Chondrocyte (in vitro differentiated cells): ENCODE data around the gene RALGPS1. TPM values are rescaled to one million over a fixed set of nuclear protein-coding genes. Genes with fewer than 3 reads are reported as not detected.

Experiments used
- DNase-seq: peaks from one replicate; pipeline ENCODE4 v3.0.0; 2021; ENCODE audit warnings: mixed read lengths, low spot score
- H3K27ac Mint-ChIP-seq: one replicate; pipeline ENCODE4 v1.8.0; 2021; ENCODE audit warnings: mild to moderate bottlenecking, moderate library complexity, mixed read lengths; ENCODE audit not compliant: unreplicated experiment
- H3K27me3 Mint-ChIP-seq: 2 replicates; pipeline ENCODE4 v1.8.0; 2021; ENCODE audit warnings: low read depth, mixed read lengths
- H3K36me3 Mint-ChIP-seq: 2 replicates; pipeline ENCODE4 v1.8.0; 2021; ENCODE audit warnings: low read depth, mixed read lengths
- H3K4me1 Mint-ChIP-seq: 2 replicates; pipeline ENCODE4 v1.8.0; 2021; ENCODE audit warnings: low read depth, mild to moderate bottlenecking, mixed read lengths
- H3K4me3 Mint-ChIP-seq: one replicate; pipeline ENCODE4 v1.8.0; 2021; ENCODE audit warnings: mild to moderate bottlenecking, moderate library complexity, mixed read lengths; ENCODE audit not compliant: unreplicated experiment
- H3K9me3 Mint-ChIP-seq: 2 replicates; pipeline ENCODE4 v1.8.0; 2021; ENCODE audit warnings: low read depth, mixed read lengths
- CTCF ChIP-seq: fragments of 200-600 bp; sonication (generic); IDR thresholded peaks from 2 replicates; pipeline ENCODE4 v1.5.0; 2021; ENCODE audit warnings: antibody characterized with exemption, mild to moderate bottlenecking, moderate library complexity
- total RNA-seq: library from RNA; stranded (reverse); gene quantifications from 3 replicates; pipeline ENCODE4 v1.2.1, GENCODE V29; 2021

RALGPS1 gene
- total RNA-seq, 1 donor from 2014 or later: 8.1 TPM

GRCh38 chr9:126985870-126986498 is 71.4 kb downstream of the RALGPS1 start:
- Mint-ChIP-seq H3K4me3 (no peak overlapping the region), H3K36me3 (peaks cover 7% of the 10 kb centered on the region), H3K4me1 (peaks cover 16% of the 10 kb centered on the region), H3K27ac (no peak overlapping the region), H3K27me3 (no peaks in the 10 kb centered on the region), H3K9me3 (peaks cover 7% of the 10 kb centered on the region)
- no peak for TF ChIP-seq CTCF
- DNase-seq: no peak

GRCh38 chr9:126986506-126986951 is 71.9 kb downstream of the RALGPS1 start:
- Mint-ChIP-seq H3K4me3 (no peak overlapping the region), H3K9me3 (peaks cover 5% of the 10 kb centered on the region), H3K27me3 (no peaks in the 10 kb centered on the region), H3K36me3 (peaks cover 6% of the 10 kb centered on the region), H3K4me1 (peaks cover 16% of the 10 kb centered on the region), H3K27ac (no peak overlapping the region)
- no peak for TF ChIP-seq CTCF
- no peak for DNase-seq

- no peak overlapping the region for H3K27ac Mint-ChIP-seq
- peaks cover 12% of the 10 kb centered on the region for H3K36me3 Mint-ChIP-seq
- no peak for DNase-seq
- no peak overlapping the region for H3K4me3 Mint-ChIP-seq
- peaks cover 16% of the 10 kb centered on the region for H3K4me1 Mint-ChIP-seq
- peaks cover 12% of the 10 kb centered on the region for H3K9me3 Mint-ChIP-seq
- H3K27me3 Mint-ChIP-seq: no peaks in the 10 kb centered on the region
- no peak for TF ChIP-seq CTCF
Measured at GRCh38 chr9:126988857-126989256, 74.3 kb downstream of the RALGPS1 start.

GRCh38 chr9:126989847-126990842 is 75.6 kb downstream of the RALGPS1 start:
- peaks cover 16% of the 10 kb centered on the region for H3K36me3 Mint-ChIP-seq
- DNase-seq: no peak
- no peaks in the 10 kb centered on the region for H3K27me3 Mint-ChIP-seq
- peaks cover 12% of the 10 kb centered on the region for H3K9me3 Mint-ChIP-seq
- peaks cover 12% of the 10 kb centered on the region for H3K4me1 Mint-ChIP-seq
- H3K27ac Mint-ChIP-seq: no peak overlapping the region
- no peak overlapping the region for H3K4me3 Mint-ChIP-seq
- no peak for TF ChIP-seq CTCF

- Mint-ChIP-seq H3K36me3 (peaks cover 18% of the 10 kb centered on the region), H3K27me3 (peaks cover 2% of the 10 kb centered on the region), H3K4me3 (no peak overlapping the region), H3K9me3 (peaks cover 14% of the 10 kb centered on the region), H3K27ac (no peak overlapping the region), H3K4me1 (peaks cover 5% of the 10 kb centered on the region)
- TF ChIP-seq CTCF: no peak
- DNase-seq: no peak
Measured at GRCh38 chr9:126991183-126991582, 76.6 kb downstream of the RALGPS1 start.
